RWPE1 (cell line): Measurements from ENCODE around the gene AADAT.
"Not testable (repeated sequence)": the region's sequence is repeated elsewhere in the genome, so short reads cannot be mapped to it uniquely, and the experiment has no call there.

Experiments
- CTCF ChIA-PET: fragments of 350-600 bp; sonication (Branson Sonifier 250); formaldehyde crosslinking; extraction: SDS; loops from one replicate; lab custom pipeline; 2021; lab: Yijun Ruan, JAX
- POLR2A ChIA-PET: fragments of 400-600 bp; formaldehyde crosslinking; extraction: SDS; loops from one replicate; lab custom pipeline; 2020; ENCODE audit warnings: antibody characterized with exemption; ENCODE audit not compliant: low non-redundant PET; lab: Yijun Ruan, JAX
- DNase-seq: peaks from one replicate; pipeline ENCODE4 v3.0.0; 2012; ENCODE audit warnings: low spot score
- H3K27ac ChIP-seq: fragments of 450-650 bp; 2 replicates; pipeline ENCODE4 v1.5.1; 2017
- TF ChIP-seq, protein P1 (sequence below): fragments of 450-650 bp; conservative IDR thresholded peaks from 2 replicates; pipeline ENCODE4 v1.5.1; 2017; ENCODE audit warnings: low read depth, mild to moderate bottlenecking

Gene AADAT

GRCh38 chr4:170127758-170128157, 38.0 kb upstream of the AADAT start:
- DNase-seq, result no peak
- TF ChIP-seq, protein P1, sequence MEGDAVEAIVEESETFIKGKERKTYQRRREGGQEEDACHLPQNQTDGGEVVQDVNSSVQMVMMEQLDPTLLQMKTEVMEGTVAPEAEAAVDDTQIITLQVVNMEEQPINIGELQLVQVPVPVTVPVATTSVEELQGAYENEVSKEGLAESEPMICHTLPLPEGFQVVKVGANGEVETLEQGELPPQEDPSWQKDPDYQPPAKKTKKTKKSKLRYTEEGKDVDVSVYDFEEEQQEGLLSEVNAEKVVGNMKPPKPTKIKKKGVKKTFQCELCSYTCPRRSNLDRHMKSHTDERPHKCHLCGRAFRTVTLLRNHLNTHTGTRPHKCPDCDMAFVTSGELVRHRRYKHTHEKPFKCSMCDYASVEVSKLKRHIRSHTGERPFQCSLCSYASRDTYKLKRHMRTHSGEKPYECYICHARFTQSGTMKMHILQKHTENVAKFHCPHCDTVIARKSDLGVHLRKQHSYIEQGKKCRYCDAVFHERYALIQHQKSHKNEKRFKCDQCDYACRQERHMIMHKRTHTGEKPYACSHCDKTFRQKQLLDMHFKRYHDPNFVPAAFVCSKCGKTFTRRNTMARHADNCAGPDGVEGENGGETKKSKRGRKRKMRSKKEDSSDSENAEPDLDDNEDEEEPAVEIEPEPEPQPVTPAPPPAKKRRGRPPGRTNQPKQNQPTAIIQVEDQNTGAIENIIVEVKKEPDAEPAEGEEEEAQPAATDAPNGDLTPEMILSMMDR, result no peak
- peak overlapping the region; percentile 39; the same call in 1 of the 2 replicates for H3K27ac ChIP-seq
- CTCF ChIA-PET, result interaction anchor here (0.5 kb wide), 1 partner anchor 246 kb away, joined by 3 read pairs; no protein-coding TSS in a partner anchor
- POLR2A ChIA-PET, result no interaction called here

DNA sequence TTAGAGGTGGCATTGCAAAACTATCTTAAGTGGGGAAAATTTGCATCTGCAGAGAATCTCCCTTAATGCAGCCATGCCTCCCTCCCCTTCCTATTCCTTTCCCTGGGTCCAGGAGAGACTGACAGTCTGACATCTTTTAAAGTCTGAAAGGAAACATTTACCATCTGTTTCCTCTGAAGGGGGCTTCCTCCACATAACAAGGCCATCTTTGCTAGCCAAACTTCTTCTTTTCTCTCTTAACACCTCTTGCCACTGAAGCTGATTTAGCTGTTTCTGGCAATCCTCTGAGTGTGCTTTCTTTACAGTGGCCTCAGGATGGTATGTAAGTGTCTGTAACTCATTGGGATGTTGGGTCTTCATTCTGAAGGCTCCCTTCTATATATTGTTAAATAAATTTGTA, 34.6 kb upstream of the AADAT start:
- CTCF ChIA-PET, result no interaction called here
- DNase-seq, result no peak
- POLR2A ChIA-PET, result no interaction called here
- TF ChIP-seq, protein P1, result no peak
- no peak overlapping the region for H3K27ac ChIP-seq

GRCh38 chr4:170122252-170122651, 32.5 kb upstream of the AADAT start:
- H3K27ac ChIP-seq, result no peak overlapping the region
- DNase-seq, result peak; percentile 14
- CTCF ChIA-PET, result interaction anchor here (1.0 kb wide), 1 partner anchor 15 kb away, joined by 3 read pairs; no protein-coding TSS in a partner anchor
- TF ChIP-seq, protein P1, result no peak
- POLR2A ChIA-PET, result no interaction called here

DNA sequence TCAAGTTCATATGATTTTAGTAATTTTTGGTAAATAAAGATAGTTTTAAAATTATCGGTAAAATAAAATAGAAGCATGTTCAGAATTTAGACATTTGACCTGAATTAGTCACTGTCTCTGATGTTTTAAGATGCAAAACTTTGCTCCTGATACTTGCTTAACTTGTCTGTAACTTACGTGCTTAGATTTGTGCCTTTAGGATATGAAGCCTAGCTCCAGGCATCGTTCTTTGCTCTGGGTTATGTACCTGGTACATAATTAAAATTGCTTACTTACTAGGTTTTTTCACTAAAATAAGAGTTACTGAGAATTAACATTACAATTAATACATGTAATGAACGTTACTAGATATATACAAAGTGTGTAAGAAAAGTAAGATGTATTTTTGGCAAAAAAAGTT, 24.9 kb upstream of the AADAT start:
- TF ChIP-seq, protein P1, result no peak
- DNase-seq, result no peak
- CTCF ChIA-PET, result no interaction called here
- no peak overlapping the region for H3K27ac ChIP-seq
- POLR2A ChIA-PET, result no interaction called here

DNA sequence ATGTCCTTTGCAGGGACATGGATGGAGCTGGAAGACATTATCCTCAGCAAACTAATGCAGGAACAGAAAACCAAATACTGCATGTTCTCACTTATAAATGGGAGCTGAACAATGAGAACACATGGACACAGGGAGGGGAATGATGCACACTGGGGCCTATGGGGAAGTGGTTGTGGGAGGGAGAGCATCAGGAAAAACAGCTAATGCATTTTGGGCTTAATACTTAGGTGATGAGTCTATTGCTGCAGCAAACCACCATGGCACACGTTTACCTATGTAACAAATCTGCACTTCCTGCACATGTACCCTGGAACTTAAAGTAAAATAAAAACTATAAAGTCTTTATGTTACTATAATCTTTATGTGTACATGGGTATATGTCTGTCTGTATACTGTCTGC, 24.4 kb upstream of the AADAT start:
- H3K27ac ChIP-seq, CTCF ChIA-PET, POLR2A ChIA-PET, DNase-seq: not testable (repeated sequence)

- no peak overlapping the region for H3K27ac ChIP-seq
- DNase-seq, result no peak
- POLR2A ChIA-PET, result no interaction called here
- CTCF ChIA-PET, result no interaction called here
- TF ChIP-seq, protein P1, result no peak
Measured at GRCh38 chr4:170111546-170111945, 21.8 kb upstream of the AADAT start.

DNA sequence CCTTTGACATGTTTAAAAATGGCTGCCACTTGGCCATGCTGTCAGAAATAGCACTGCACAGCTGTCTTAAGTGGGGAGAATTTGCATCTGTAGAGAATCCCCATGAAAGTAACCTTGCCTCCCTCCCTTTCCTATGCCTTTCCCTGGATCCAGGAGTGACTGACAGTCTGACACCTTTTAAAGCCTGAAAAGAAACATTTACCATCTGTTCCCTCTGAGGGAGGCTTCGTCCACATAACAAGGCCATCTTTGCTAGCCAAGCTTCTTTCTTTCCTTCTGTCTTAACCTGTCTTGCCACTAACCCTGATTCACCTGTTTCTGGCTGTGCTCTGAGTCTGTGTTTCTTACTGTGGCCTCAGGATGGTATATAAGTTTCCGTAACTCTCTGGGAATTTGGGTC, 21.3 kb upstream of the AADAT start:
- POLR2A ChIA-PET, result no interaction called here
- CTCF ChIA-PET, result no interaction called here
- no peak overlapping the region for H3K27ac ChIP-seq
- DNase-seq, result no peak
- TF ChIP-seq, protein P1, result no peak
